ENCODE data around the gene DNAJB11.

DNA sequence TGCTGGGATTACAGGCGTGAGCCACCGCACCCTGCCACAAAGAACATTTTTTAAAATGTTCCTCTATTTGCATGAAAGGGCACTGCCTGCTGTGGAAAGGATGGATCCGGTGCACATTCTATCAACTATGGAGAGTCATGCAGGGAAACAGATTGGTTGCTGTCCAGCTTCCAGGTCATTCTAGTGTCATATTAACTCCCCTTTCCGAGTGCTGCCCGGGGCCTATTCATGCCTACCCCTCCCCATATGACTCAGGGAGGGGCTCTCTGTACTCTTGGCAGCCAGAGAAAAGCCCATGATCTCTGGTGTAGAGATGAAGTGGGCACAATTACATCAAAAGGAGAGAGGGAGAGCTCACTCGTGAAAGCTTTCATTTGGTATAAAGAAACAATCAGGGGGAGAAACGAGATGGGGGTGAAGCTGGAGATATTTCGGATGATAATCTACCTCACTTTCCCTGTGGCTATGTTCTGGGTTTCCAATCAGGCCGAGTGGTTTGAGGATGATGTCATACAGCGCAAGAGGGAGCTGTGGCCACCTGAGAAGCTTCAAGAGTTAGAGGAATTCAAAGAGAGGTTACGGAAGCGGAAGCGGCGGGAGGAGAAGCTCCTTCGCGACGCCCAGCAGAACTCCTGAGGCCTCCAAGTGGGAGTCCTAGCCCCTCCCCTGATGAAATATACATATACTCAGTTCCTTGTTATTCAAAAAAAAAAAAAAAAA lies 26.2 kb downstream of the DNAJB11 start:
- TF ChIP-seq, protein P1, sequence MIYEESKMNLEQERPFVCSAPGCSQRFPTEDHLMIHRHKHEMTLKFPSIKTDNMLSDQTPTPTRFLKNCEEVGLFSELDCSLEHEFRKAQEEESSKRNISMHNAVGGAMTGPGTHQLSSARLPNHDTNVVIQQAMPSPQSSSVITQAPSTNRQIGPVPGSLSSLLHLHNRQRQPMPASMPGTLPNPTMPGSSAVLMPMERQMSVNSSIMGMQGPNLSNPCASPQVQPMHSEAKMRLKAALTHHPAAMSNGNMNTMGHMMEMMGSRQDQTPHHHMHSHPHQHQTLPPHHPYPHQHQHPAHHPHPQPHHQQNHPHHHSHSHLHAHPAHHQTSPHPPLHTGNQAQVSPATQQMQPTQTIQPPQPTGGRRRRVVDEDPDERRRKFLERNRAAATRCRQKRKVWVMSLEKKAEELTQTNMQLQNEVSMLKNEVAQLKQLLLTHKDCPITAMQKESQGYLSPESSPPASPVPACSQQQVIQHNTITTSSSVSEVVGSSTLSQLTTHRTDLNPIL (CRISPR knock-in tag; IDR thresholded peaks at IDR 0.05; ENCODE audit: low read depth) = no peak
- TF ChIP-seq ESRRG (CRISPR knock-in tag; IDR thresholded peaks at IDR 0.05) = no peak

All from SK-N-SH treated with all-trans-retinoic acid at 6 μM for 48 hours (cell line).